CD14-positive monocyte (primary cell): ENCODE data around the gene PPP2R2C. TPM values are rescaled to one million over a fixed set of nuclear protein-coding genes. Genes with fewer than 3 reads are reported as not detected.
A peak's percentile ranks its signal among the peaks of the same experiment; 100 is the strongest.

Source experiments
- DNase-seq, 3 donors: peaks; one replicate each; pipeline ENCODE4 v3.0.0-alpha.2; 2011 to 2022
- H2AFZ ChIP-seq: 2 replicates; pipeline ENCODE4 v1.6.0; 2012; ENCODE audit warnings: mild to moderate bottlenecking, low read depth, low read length, inconsistent platforms; ENCODE audit not compliant: insufficient read depth, poor library complexity, severe bottlenecking
- H3K27ac ChIP-seq, 2 donors: 1 replicate in 1 of 2; 2 replicates in 1 of 2; pipeline ENCODE4 v1.5.1; 2012 to 2013; ENCODE audit warnings: low read length in 2 of 2, control low read depth in 1 of 2, inconsistent platforms in 1 of 2, low read depth in 1 of 2, mild to moderate bottlenecking in 1 of 2
- H3K27me3 ChIP-seq, 2 donors: one replicate each; pipeline versions ENCODE4 v1.6.0 to v1.6.1; 2011 to 2013; ENCODE audit warnings: low read length in 2 of 2; ENCODE audit not compliant: control insufficient read depth in 2 of 2, insufficient read depth in 2 of 2
- H3K36me3 ChIP-seq, 2 donors: replicated peaks in 1 of 2; 1 replicate in 1 of 2; 2 replicates in 1 of 2; pipeline versions ENCODE4 v1.5.1 to v1.6.1; 2012 to 2013; ENCODE audit warnings: low read length in 2 of 2, control low read depth in 1 of 2, inconsistent platforms in 1 of 2, mild to moderate bottlenecking in 1 of 2; ENCODE audit not compliant: insufficient read depth in 2 of 2, control insufficient read depth in 1 of 2
- H3K4me1 ChIP-seq, 2 donors: 1 replicate in 1 of 2; 2 replicates in 1 of 2; pipeline versions ENCODE4 v1.5.1 to v1.6.1; 2012 to 2013; ENCODE audit warnings: low read length in 2 of 2, control low read depth in 1 of 2, inconsistent platforms in 1 of 2, mild to moderate bottlenecking in 1 of 2, moderate library complexity in 1 of 2; ENCODE audit not compliant: insufficient read depth in 2 of 2, control insufficient read depth in 1 of 2
- H3K4me2 ChIP-seq: replicated peaks from 2 replicates; pipeline ENCODE3; 2012; ENCODE audit warnings: low read length, moderate library complexity, mild to moderate bottlenecking; ENCODE audit not compliant: poor library complexity, severe bottlenecking; ENCODE audit errors: extremely low read depth
- H3K4me3 ChIP-seq, 3 experiments: fragments of 200-600 bp in 1 of 3; sonication (generic) in 1 of 3; replicated peaks in 1 of 3; 1 replicate in 2 of 3; 2 replicates in 1 of 3; pipeline ENCODE4 v1.5.1; 2011 to 2013; ENCODE audit warnings: low read length in 3 of 3, mild to moderate bottlenecking in 3 of 3, control low read depth in 2 of 3, low read depth in 2 of 3, inconsistent platforms in 1 of 3, moderate library complexity in 1 of 3
- H3K79me2 ChIP-seq: 2 replicates; pipeline ENCODE4 v1.6.0; 2012; ENCODE audit warnings: mild to moderate bottlenecking, control low read depth, inconsistent platforms, low read length, moderate library complexity; ENCODE audit not compliant: insufficient read depth
- H3K9ac ChIP-seq: 2 replicates; pipeline ENCODE4 v1.6.0; 2017; ENCODE audit warnings: low read length, mild to moderate bottlenecking; ENCODE audit not compliant: insufficient read depth, poor library complexity, severe bottlenecking
- H3K9me3 ChIP-seq, 2 donors: replicated peaks in 1 of 2; 1 replicate in 1 of 2; 2 replicates in 1 of 2; pipeline versions ENCODE4 v1.5.1 to v1.6.1; 2012 to 2013; ENCODE audit warnings: low read length in 2 of 2, control low read depth in 1 of 2; ENCODE audit not compliant: control insufficient read depth in 1 of 2, insufficient read depth in 1 of 2
- H4K20me1 ChIP-seq: 2 replicates; pipeline ENCODE4 v1.6.0; 2012; ENCODE audit warnings: mild to moderate bottlenecking, low read length, control low read depth, moderate library complexity; ENCODE audit not compliant: insufficient read depth
- H3K27ac Mint-ChIP-seq, 7 donors: one replicate each; pipeline ENCODE4 v1.8.0; 2020; ENCODE audit warnings: mild to moderate bottlenecking in 7 of 7, mixed read lengths in 7 of 7, moderate library complexity in 6 of 7, inconsistent platforms in 2 of 7
- H3K27me3 Mint-ChIP-seq, 3 donors: one replicate each; pipeline ENCODE4 v1.8.0; 2021 to 2022; ENCODE audit warnings: low read depth in 3 of 3, mild to moderate bottlenecking in 3 of 3, mixed read lengths in 3 of 3, moderate library complexity in 3 of 3, inconsistent platforms in 1 of 3
- H3K36me3 Mint-ChIP-seq, 2 donors: one replicate each; pipeline ENCODE4 v1.8.0; 2020; ENCODE audit warnings: mixed read lengths in 2 of 2, inconsistent platforms in 1 of 2, mild to moderate bottlenecking in 1 of 2
- H3K4me1 Mint-ChIP-seq: one replicate; pipeline ENCODE4 v1.8.0; 2020; ENCODE audit warnings: mild to moderate bottlenecking, mixed read lengths
- H3K4me3 Mint-ChIP-seq, 2 donors: one replicate each; pipeline ENCODE4 v1.8.0; 2020; ENCODE audit warnings: mild to moderate bottlenecking in 2 of 2, mixed read lengths in 2 of 2, moderate library complexity in 1 of 2
- H3K9me3 Mint-ChIP-seq, 7 donors: one replicate each; pipeline ENCODE4 v1.8.0; 2020 to 2022; ENCODE audit warnings: mixed read lengths in 7 of 7, mild to moderate bottlenecking in 6 of 7, moderate library complexity in 6 of 7, inconsistent platforms in 2 of 7
- CTCF ChIP-seq: fragments of 200-600 bp; IDR thresholded peaks from one replicate; pipeline ENCODE4 v1.8.0; 2022; ENCODE audit warnings: antibody characterized with exemption, mild to moderate bottlenecking
- WGBS: methylation state at CpG from one replicate; pipeline ENCODE4 v1.1.5; 2013; ENCODE audit warnings: missing lambda C conversion rate; ENCODE audit not compliant: insufficient coverage; 5-methylcytosine and 5-hydroxymethylcytosine counted together
- intact Hi-C, 2 donors: fragments of 100-400 bp; cut with micrococcal nuclease; formaldehyde crosslinking; loops; one replicate each; pipeline versions ENCODE4 v1.15.0 to v1.15.1; 2023
- polyA plus RNA-seq, 3 donors: library from polyadenylated mRNA; depleted of rRNA in 1 of 3; unstranded in 2 of 3; stranded (reverse) in 1 of 3; fragments of 300-500 nt in 2 of 3; fragments of >200 nt in 1 of 3; fragmentation: Illumina TruSeq in 2 of 3; gene quantifications; 1 replicate in 2 of 3; 2 replicates in 1 of 3; pipeline ENCODE4 v1.2.3, GENCODE V29; 2012 to 2021

Gene PPP2R2C
- polyA plus RNA-seq, 3 donors: not detected

GRCh38 chr4:6326312-6327060, 145.9 kb downstream of the PPP2R2C start:
- Histone ChIP-seq H3K79me2 (no peaks in the 10 kb centered on the region), H3K4me3 (no peak overlapping the region), H3K36me3 (no peaks in the 10 kb centered on the region), H3K4me2 (no peak overlapping the region), H2AFZ (no peak overlapping the region), H3K27ac (no peak overlapping the region), H3K9me3 (peaks cover 0 to 2% of the 10 kb centered on the region in 2 donors), H3K9ac (no peak overlapping the region), H3K27me3 (peaks cover 0 to 16% of the 10 kb centered on the region in 2 donors), H4K20me1 (no peaks in the 10 kb centered on the region), H3K4me1 (no peaks in the 10 kb centered on the region)
- no peak for TF ChIP-seq CTCF
- intact Hi-C loops: loop anchor here (1.0 to 5.0 kb wide), 3 partner anchors 74 to 329 kb away; no protein-coding TSS in a partner anchor
- H3K4me1 Mint-ChIP-seq: no peaks in the 10 kb centered on the region
- no peak overlapping the region for H3K4me3 Mint-ChIP-seq
- H3K9me3 Mint-ChIP-seq: peaks cover 0 to 14% (median 8%) of the 10 kb centered on the region in 7 donors
- H3K36me3 Mint-ChIP-seq: no peaks in the 10 kb centered on the region
- DNase-seq: no peak
- H3K27ac Mint-ChIP-seq: peak overlapping the region in 1 of 7 donors; percentile 75
- H3K27me3 Mint-ChIP-seq: peaks cover 28 to 44% (median 37%) of the 10 kb centered on the region in 3 donors
- 94% methylated on average over 23 of the region's 28 CpGs for WGBS

- intact Hi-C loops: loop anchor here (5.0 kb wide), 2 partner anchors 74 to 329 kb away; no protein-coding TSS in a partner anchor
- H3K4me1 Mint-ChIP-seq: no peaks in the 10 kb centered on the region
- H3K36me3 Mint-ChIP-seq: no peaks in the 10 kb centered on the region
- no peaks in the 10 kb centered on the region for H3K9me3 ChIP-seq
- no peaks in the 10 kb centered on the region for H4K20me1 ChIP-seq
- no peak overlapping the region for H3K9ac ChIP-seq
- no peak overlapping the region for H2AFZ ChIP-seq
- H3K27ac Mint-ChIP-seq: no peak overlapping the region
- H3K4me2 ChIP-seq: no peak overlapping the region
- peaks cover 0 to 16% of the 10 kb centered on the region in 2 donors for H3K27me3 ChIP-seq
- TF ChIP-seq CTCF: no peak
- H3K27ac ChIP-seq: no peak overlapping the region
- no peaks in the 10 kb centered on the region for H3K36me3 ChIP-seq
- no peaks in the 10 kb centered on the region for H3K4me1 ChIP-seq
- 97% methylated on average over 11 of the region's 14 CpGs for WGBS
- no peak overlapping the region for H3K4me3 ChIP-seq
- peaks cover 0 to 12% (median 4%) of the 10 kb centered on the region in 7 donors for H3K9me3 Mint-ChIP-seq
- H3K27me3 Mint-ChIP-seq: peaks cover 27 to 43% (median 39%) of the 10 kb centered on the region in 3 donors
- DNase-seq: no peak
- H3K4me3 Mint-ChIP-seq: no peak overlapping the region
- H3K79me2 ChIP-seq: no peaks in the 10 kb centered on the region
Observed at GRCh38 chr4:6325788-6326290, 146.6 kb downstream of the PPP2R2C start.
